ENCODE results near the gene NWD2.
"Not testable (repeated sequence)": the region's sequence is repeated elsewhere in the genome, so short reads cannot be mapped to it uniquely, and the experiment has no call there.

NWD2 gene

DNA sequence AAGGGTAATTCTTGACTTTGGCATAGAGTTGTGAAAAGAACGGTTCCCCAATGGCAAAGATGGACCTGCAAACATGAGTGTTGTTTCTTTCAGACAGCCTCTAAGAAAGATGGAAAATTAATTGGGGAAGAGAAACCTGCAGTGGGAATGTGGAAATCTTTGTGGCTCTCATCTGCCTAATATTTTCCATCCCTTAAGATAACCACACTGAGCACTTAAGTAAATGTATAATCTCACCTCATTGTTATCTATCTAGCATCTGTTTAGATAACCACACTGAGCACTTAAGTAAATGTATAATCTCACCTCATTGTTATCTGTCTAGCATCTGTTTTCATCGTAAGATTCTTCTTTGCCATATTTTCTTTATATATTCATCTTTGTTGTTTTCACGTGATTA, 149.3 kb downstream of the NWD2 start:
- DNase-seq (ENCODE audit: low read depth): no peak

GRCh38 chr4:37397505-37397904, 153.0 kb downstream of the NWD2 start:
- no peak for DNase-seq (ENCODE audit: low read depth)

DNA sequence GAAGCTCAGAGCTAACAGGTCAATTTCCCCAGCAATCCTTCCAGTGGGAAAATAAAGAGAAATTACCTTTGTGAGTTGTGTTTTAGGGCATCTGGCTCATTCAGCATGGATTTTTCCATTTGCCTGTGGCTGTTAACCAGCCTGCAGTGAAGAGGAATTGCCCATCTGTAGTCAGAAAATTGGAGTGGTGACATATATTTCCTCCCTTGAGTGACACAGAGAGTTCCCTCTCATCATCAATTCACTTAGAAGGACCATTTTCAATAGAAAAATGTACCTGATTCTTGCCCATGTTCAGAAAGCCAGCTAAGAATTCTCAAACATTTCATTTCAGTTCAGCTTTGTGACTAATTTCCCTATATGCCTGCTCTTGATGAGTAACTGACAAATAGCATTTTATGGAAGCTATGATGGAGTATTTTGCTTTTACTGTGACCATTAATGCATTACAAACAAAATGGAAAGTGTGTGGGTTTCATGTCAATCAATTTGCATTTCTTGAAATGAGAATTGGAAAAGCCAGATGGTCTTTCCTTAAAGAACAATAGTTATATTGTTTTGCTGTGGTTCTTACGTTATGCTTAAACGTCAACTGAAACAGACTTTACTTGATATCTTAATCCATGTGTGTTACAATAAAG, 155.8 kb downstream of the NWD2 start:
- no peak for DNase-seq (ENCODE audit: low read depth)

GRCh38 chr4:37407938-37408826, 163.6 kb downstream of the NWD2 start:
- not testable (repeated sequence) for DNase-seq (ENCODE audit: low read depth)

DNA sequence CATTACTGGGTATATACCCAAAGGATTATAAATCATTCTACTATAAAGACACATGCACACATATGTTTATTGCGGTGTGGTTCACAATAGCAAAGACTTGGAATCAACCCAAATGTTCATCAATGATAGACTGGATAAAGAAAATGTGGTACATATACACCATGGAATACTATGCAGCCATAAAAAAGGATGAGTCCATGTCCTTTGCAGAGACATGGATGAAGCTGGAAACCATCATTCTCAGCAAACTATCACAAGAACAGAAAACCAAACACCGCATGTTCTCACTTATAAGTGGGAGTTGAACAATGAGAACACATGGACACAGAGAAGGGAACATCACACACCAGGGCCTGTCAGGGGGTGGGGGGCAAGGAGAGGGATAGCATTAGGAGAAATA, 169.1 kb downstream of the NWD2 start:
- DNase-seq (ENCODE audit: low read depth): not testable (repeated sequence)

- no peak for DNase-seq (ENCODE audit: low read depth)
Observed at GRCh38 chr4:37415845-37416369, 171.4 kb downstream of the NWD2 start.

GRCh38 chr4:37421614-37422013, 177.1 kb downstream of the NWD2 start:
- no peak for DNase-seq (ENCODE audit: low read depth)

DNA sequence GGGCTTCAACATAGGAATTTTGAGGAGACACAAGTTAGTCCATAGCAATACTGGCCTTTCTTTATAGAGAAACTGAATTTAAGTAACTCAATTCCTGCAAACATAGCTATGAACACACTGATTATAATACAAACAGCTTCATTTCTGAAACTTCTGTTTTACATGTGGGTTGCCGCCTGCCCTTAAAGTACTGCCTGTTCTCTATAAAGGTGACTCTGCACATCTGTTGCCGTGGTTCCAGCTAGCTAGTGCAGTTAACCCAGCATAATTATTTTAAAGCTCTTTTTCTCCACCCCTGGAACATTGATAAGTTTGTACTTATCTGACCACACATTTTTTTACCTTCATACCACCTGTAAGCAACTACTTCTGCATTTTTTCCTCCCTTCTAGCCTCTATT, 177.6 kb downstream of the NWD2 start:
- DNase-seq (ENCODE audit: low read depth): no peak

DNA sequence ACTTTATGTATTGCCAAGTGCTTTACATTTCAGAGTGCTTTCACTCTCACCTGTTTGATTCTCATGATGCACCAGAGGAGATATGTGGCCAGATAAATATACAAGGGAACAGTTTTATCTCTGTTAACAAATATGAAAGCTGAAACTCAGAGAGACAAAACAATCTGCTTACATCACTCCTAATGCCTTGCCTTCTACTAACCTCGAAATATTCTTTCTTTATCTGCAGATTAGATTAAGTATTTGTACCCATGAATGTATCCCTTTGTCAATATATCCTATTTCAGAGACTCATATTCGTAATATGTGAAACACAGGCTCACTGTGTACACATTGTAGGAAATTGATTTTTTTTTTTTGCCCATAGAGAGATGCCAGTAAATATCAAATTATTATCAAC, 178.1 kb downstream of the NWD2 start:
- DNase-seq (ENCODE audit: low read depth): no peak

GRCh38 chr4:37423310-37423709, 178.8 kb downstream of the NWD2 start:
- DNase-seq (ENCODE audit: low read depth): no peak

GRCh38 chr4:37424753-37425152, 180.2 kb downstream of the NWD2 start:
- DNase-seq (ENCODE audit: low read depth): no peak

- DNase-seq (ENCODE audit: low read depth): no peak
Observed at GRCh38 chr4:37425857-37426256, 181.3 kb downstream of the NWD2 start.

DNA sequence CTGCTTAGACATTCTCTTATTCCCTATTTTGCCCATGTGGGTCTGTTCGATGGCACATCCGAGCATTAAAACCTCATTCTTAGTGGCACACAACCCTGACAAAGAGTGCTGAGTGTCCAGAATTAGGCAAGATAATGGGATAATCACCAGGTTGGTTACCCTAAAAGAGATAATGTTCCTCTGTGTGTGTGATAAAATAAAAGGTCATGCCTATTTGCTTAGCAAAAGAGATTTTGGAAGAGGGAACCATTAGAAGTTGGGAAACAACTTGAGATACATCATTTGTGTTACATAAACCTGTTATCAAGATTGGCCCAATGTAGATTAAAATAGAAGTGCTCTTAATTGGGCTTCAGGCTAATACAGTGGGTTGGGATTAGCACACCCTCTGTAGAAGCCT, 182.7 kb downstream of the NWD2 start:
- no peak for DNase-seq (ENCODE audit: low read depth)

- DNase-seq (ENCODE audit: low read depth): no peak
Observed at GRCh38 chr4:37429906-37430305, 185.4 kb downstream of the NWD2 start.

GRCh38 chr4:37430718-37431416, 186.3 kb downstream of the NWD2 start:
- no peak for DNase-seq (ENCODE audit: low read depth)

DNA sequence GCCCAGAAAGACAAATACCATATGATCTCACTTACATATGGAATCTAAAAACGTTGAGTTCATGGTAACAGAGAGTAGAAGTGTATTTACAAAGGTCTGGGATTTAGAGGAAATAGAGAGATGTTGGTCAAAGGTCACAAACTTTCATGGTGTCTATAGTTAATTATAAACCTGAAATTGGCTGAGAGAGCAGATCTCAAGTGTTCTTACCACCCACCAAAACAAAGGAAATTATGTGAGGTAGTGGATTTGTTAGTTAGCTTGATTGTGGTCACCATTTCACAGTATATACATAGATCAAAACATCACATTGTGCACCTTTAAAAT, 186.8 kb downstream of the NWD2 start:
- DNase-seq (ENCODE audit: low read depth): no peak

GRCh38 chr4:37434469-37434868, 189.9 kb downstream of the NWD2 start:
- no peak for DNase-seq (ENCODE audit: low read depth)

DNA sequence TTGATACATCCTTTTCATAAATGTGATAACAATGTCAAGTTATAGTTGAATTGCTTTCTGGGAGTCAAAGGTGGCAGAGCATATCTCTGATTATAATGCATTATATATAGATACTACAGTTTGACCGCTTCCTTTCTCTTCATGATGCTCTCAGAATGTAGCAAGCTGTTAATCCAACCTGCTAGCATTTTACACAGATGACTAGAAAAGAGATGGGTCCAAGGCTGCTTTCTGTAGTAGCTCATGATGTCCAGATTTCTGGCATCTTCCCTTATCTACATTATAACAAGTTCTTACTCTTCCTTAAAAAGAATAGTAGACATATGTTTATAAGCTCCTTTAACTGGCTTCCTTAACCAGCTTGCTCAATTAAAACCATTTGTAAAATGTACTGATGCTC, 192.0 kb downstream of the NWD2 start:
- no peak for DNase-seq (ENCODE audit: low read depth)

DNA sequence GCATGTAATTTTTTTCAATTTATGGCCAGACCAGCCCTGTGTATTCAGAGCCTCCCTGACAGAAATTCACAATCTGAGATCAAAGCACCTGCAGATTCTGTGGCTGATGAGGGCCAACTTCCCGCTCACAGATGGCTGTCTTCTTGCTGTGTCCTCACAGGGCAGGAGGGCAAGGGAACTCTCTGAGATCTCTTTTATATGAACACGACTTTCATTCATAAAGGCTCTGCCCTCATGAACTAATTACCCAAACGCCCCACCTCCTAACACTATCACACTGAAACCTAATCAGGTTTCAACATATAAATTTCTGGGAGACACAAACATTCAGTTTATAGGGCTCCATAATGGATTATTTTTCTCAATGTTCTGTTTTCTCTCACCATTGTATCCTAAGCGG, 192.6 kb downstream of the NWD2 start:
- DNase-seq (ENCODE audit: low read depth): no peak

- no peak for DNase-seq (ENCODE audit: low read depth)
Observed at GRCh38 chr4:37438564-37439279, 194.2 kb downstream of the NWD2 start.

- no peak for DNase-seq (ENCODE audit: low read depth)
Observed at GRCh38 chr4:37439809-37440474, 195.4 kb downstream of the NWD2 start.

- DNase-seq (ENCODE audit: low read depth): no peak
Observed at GRCh38 chr4:37440501-37440900, 196.0 kb downstream of the NWD2 start.

All from activated T-cell treated with anti-CD3 and anti-CD28 coated beads for 1 hour (primary cell).